OCI-LY3 (cell line): Measurements from ENCODE around the gene LSM14A.
"Not testable (repeated sequence)": the region's sequence is repeated elsewhere in the genome, so short reads cannot be mapped to it uniquely, and the experiment has no call there.

Source experiments
- CTCF ChIP-seq: fragments of 200-600, 300-600 bp; sonication (generic); IDR thresholded peaks from 2 replicates; pipeline ENCODE4 v1.5.1; 2014; ENCODE audit warnings: antibody characterized with exemption, low read length, low read depth
- EZH2phosphoT487 ChIP-seq: fragments of 200-600 bp; shearing (Covaris generic); IDR thresholded peaks from 2 replicates; pipeline ENCODE4 v1.6.1; 2018; ENCODE audit warnings: antibody characterized with exemption, mixed run types, low read depth

DNA sequence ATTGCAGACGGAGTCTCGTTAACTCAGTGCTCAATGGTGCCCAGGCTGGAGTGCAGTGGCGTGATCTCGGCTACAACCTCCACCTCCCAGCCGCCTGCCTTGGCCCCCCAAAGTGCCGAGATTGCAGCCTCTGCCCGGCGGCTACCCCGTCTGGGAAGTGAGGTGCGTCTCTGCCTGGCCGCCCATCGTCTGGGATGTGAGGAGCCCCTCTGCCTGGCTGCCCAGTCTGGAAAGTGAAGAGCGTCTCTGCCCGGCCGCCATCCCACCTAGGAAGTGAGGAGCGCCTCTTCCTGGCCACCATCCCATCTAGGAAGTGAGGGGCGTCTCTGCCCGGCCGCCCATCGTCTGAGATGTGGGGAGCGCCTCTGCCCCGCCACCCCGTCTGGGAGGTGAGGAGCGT lies 40.2 kb upstream of the LSM14A start:
- not testable (repeated sequence) for TF ChIP-seq CTCF, EZH2phosphoT487
